DMS 273 treated with DMSO at 0.1 percent for 48 hours (cell line): ENCODE results near the gene WDFY3.
A peak's percentile ranks its signal among the peaks of the same experiment; 100 is the strongest.

Source experiments
- DNase-seq: peaks from one replicate; lab custom pipeline; 2025; lab: John Stamatoyannopoulos, UW

The WDFY3 gene

GRCh38 chr4:84792366-84793301 lies 173.9 kb downstream of the WDFY3 start:
- no peak for DNase-seq

- no peak for DNase-seq
Measured at GRCh38 chr4:84790769-84791565, 175.5 kb downstream of the WDFY3 start.

GRCh38 chr4:84786478-84786877 lies 180.0 kb downstream of the WDFY3 start:
- no peak for DNase-seq

- no peak for DNase-seq
Measured at GRCh38 chr4:84782517-84782916, 184.0 kb downstream of the WDFY3 start.

GRCh38 chr4:84780719-84781118 lies 185.8 kb downstream of the WDFY3 start:
- DNase-seq, result no peak

- DNase-seq, result no peak
Measured at GRCh38 chr4:84778041-84778440, 188.4 kb downstream of the WDFY3 start.

- no peak for DNase-seq
Measured at GRCh38 chr4:84767168-84767567, 199.3 kb downstream of the WDFY3 start.

- DNase-seq, result no peak
Measured at GRCh38 chr4:84753321-84753972, 213.0 kb downstream of the WDFY3 start.

- DNase-seq, result no peak
Measured at GRCh38 chr4:84751707-84752106, 214.8 kb downstream of the WDFY3 start.

GRCh38 chr4:84750960-84751283 lies 215.6 kb downstream of the WDFY3 start:
- no peak for DNase-seq

GRCh38 chr4:84750260-84750959 lies 216.1 kb downstream of the WDFY3 start:
- peak; percentile 1 for DNase-seq

- DNase-seq, result no peak
Measured at GRCh38 chr4:84740057-84740456, 226.4 kb downstream of the WDFY3 start.

- DNase-seq, result no peak
Measured at GRCh38 chr4:84738622-84739021, 227.9 kb downstream of the WDFY3 start.

GRCh38 chr4:84737656-84738055 lies 228.8 kb downstream of the WDFY3 start:
- DNase-seq, result no peak

- DNase-seq, result no peak
Measured at GRCh38 chr4:84734037-84734436, 232.5 kb downstream of the WDFY3 start.

- DNase-seq, result no peak
Measured at GRCh38 chr4:84733343-84734033, 233.0 kb downstream of the WDFY3 start.

GRCh38 chr4:84730375-84730774 lies 236.1 kb downstream of the WDFY3 start:
- no peak for DNase-seq

GRCh38 chr4:84727491-84727890 lies 239.0 kb downstream of the WDFY3 start:
- no peak for DNase-seq

GRCh38 chr4:84726356-84726755 lies 240.1 kb downstream of the WDFY3 start:
- no peak for DNase-seq

- DNase-seq, result no peak
Measured at GRCh38 chr4:84722720-84723119, 243.8 kb downstream of the WDFY3 start.

- DNase-seq, result no peak
Measured at GRCh38 chr4:84719115-84719514, 247.4 kb downstream of the WDFY3 start.
